HEK293 (cell line): ENCODE results near the gene TTLL1.
A peak's percentile ranks its signal among the peaks of the same experiment; 100 is the strongest.

Source experiments
- BCL11A ChIP-seq: fragments of 450-650 bp; formaldehyde crosslinking; IDR thresholded peaks from 2 replicates; pipeline ENCODE4 v1.5.1; 2016; ENCODE audit warnings: low read depth, missing biosample characterization, missing genetic modification characterization
- GLI4 ChIP-seq: fragments of 450-650 bp; formaldehyde crosslinking; IDR thresholded peaks from 2 replicates; pipeline ENCODE4 v1.5.1; 2016; ENCODE audit warnings: missing biosample characterization, missing genetic modification characterization
- HOXC10 ChIP-seq: sonication (generic); formaldehyde crosslinking; IDR thresholded peaks from 2 replicates; pipeline ENCODE4 v1.8.1; 2023; ENCODE audit warnings: mild to moderate bottlenecking, missing genetic modification reagents
- IKZF3 ChIP-seq: fragments of 450-650 bp; IDR thresholded peaks from 2 replicates; pipeline ENCODE4 v1.5.0; 2018; ENCODE audit warnings: missing biosample characterization, mild to moderate bottlenecking, missing genetic modification characterization, moderate library complexity
- OVOL3 ChIP-seq: fragments of 450-650 bp; formaldehyde crosslinking; IDR thresholded peaks from 2 replicates; pipeline ENCODE4 v1.5.1; 2016; ENCODE audit warnings: missing biosample characterization, missing genetic modification characterization
- REPIN1 ChIP-seq: fragments of 450-650 bp; formaldehyde crosslinking; IDR thresholded peaks from 2 replicates; pipeline ENCODE4 v1.5.1; 2017; ENCODE audit warnings: missing biosample characterization, missing genetic modification characterization, low read depth
- SALL2 ChIP-seq: fragments of 450-650 bp; formaldehyde crosslinking; IDR thresholded peaks from 2 replicates; pipeline ENCODE4 v1.5.0; 2017; ENCODE audit warnings: missing biosample characterization, mild to moderate bottlenecking, missing genetic modification characterization, borderline replicate concordance
- ZBTB17 ChIP-seq: fragments of 450-650 bp; formaldehyde crosslinking; IDR thresholded peaks from 2 replicates; pipeline ENCODE4 v1.5.1; 2016; ENCODE audit warnings: missing biosample characterization, missing genetic modification characterization
- ZBTB7A ChIP-seq: fragments of 450-650 bp; formaldehyde crosslinking; IDR thresholded peaks from 2 replicates; pipeline ENCODE4 v1.5.1; 2016; ENCODE audit warnings: low read depth, missing biosample characterization, missing genetic modification characterization
- ZFHX2 ChIP-seq: fragments of 450-650 bp; formaldehyde crosslinking; conservative IDR thresholded peaks from 2 replicates; pipeline ENCODE4 v1.5.1; 2016; ENCODE audit warnings: missing biosample characterization, missing genetic modification characterization
- ZNF114 ChIP-seq: fragments of 450-650 bp; formaldehyde crosslinking; IDR thresholded peaks from 2 replicates; pipeline ENCODE4 v1.5.0; 2017; ENCODE audit warnings: missing biosample characterization, missing genetic modification characterization
- ZNF16 ChIP-seq: fragments of 450-650 bp; formaldehyde crosslinking; IDR thresholded peaks from 2 replicates; pipeline ENCODE4 v1.5.1; 2016; ENCODE audit warnings: low read depth, missing biosample characterization, missing genetic modification characterization
- ZNF202 ChIP-seq: fragments of 450-650 bp; formaldehyde crosslinking; IDR thresholded peaks from 2 replicates; pipeline ENCODE4 v1.5.1; 2016; ENCODE audit warnings: missing biosample characterization, missing genetic modification characterization, borderline replicate concordance
- ZNF223 ChIP-seq: fragments of 450-650 bp; formaldehyde crosslinking; IDR thresholded peaks from 2 replicates; pipeline ENCODE4 v1.5.1; 2016; ENCODE audit warnings: missing biosample characterization, missing genetic modification characterization
- ZNF311 ChIP-seq: fragments of 450-650 bp; formaldehyde crosslinking; IDR thresholded peaks from 2 replicates; pipeline ENCODE4 v1.5.1; 2017; ENCODE audit warnings: missing biosample characterization, missing genetic modification characterization, borderline replicate concordance
- ZNF473 ChIP-seq: fragments of 450-650 bp; formaldehyde crosslinking; IDR thresholded peaks from 2 replicates; pipeline ENCODE4 v1.5.1; 2017; ENCODE audit warnings: missing biosample characterization, missing genetic modification characterization
- ZNF530 ChIP-seq: fragments of 450-650 bp; formaldehyde crosslinking; IDR thresholded peaks from 2 replicates; pipeline ENCODE4 v1.5.1; 2016; ENCODE audit warnings: low read depth, missing biosample characterization, missing genetic modification characterization
- ZNF549 ChIP-seq: fragments of 450-650 bp; IDR thresholded peaks from 2 replicates; pipeline ENCODE4 v1.5.1; 2018; ENCODE audit warnings: missing biosample characterization, missing genetic modification characterization, mild to moderate bottlenecking, inconsistent platforms, moderate library complexity
- ZNF600 ChIP-seq: fragments of 450-650 bp; formaldehyde crosslinking; IDR thresholded peaks from 2 replicates; pipeline ENCODE4 v1.5.1; 2016; ENCODE audit warnings: missing biosample characterization, missing genetic modification characterization
- ZNF621 ChIP-seq: fragments of 450-650 bp; formaldehyde crosslinking; IDR thresholded peaks from 2 replicates; pipeline ENCODE4 v1.5.1; 2017; ENCODE audit warnings: missing biosample characterization, missing genetic modification characterization
- ZNF664 ChIP-seq: fragments of 450-650 bp; formaldehyde crosslinking; IDR thresholded peaks from 2 replicates; pipeline ENCODE4 v1.5.1; 2016; ENCODE audit warnings: missing biosample characterization, missing genetic modification characterization
- ZNF747 ChIP-seq: fragments of 450-650 bp; formaldehyde crosslinking; IDR thresholded peaks from 2 replicates; pipeline ENCODE4 v1.5.1; 2016; ENCODE audit warnings: missing biosample characterization, missing genetic modification characterization
- ZNF843 ChIP-seq: fragments of 450-650 bp; formaldehyde crosslinking; IDR thresholded peaks from 2 replicates; pipeline ENCODE4 v1.5.1; 2016; ENCODE audit warnings: missing biosample characterization, missing genetic modification characterization
- ZXDB ChIP-seq: fragments of 450-650 bp; formaldehyde crosslinking; IDR thresholded peaks from 2 replicates; pipeline ENCODE4 v1.5.1; 2016; ENCODE audit warnings: missing biosample characterization, missing genetic modification characterization
- TF ChIP-seq, protein P1 (sequence below): fragments of 450-650 bp; formaldehyde crosslinking; IDR thresholded peaks from 2 replicates; pipeline ENCODE4 v1.5.1; 2016; ENCODE audit warnings: missing biosample characterization, missing genetic modification characterization
- TF ChIP-seq, protein P2 (sequence below): fragments of 450-650 bp; formaldehyde crosslinking; IDR thresholded peaks from 2 replicates; pipeline ENCODE4 v1.5.1; 2016; ENCODE audit warnings: missing biosample characterization, missing genetic modification characterization
- TF ChIP-seq, protein P3 (sequence below): fragments of 450-650 bp; formaldehyde crosslinking; IDR thresholded peaks from 2 replicates; pipeline ENCODE4 v1.5.1; 2016; ENCODE audit warnings: missing biosample characterization, missing genetic modification characterization
- TF ChIP-seq, protein P4 (sequence below): fragments of 450-650 bp; formaldehyde crosslinking; IDR thresholded peaks from 2 replicates; pipeline ENCODE4 v1.5.1; 2016; ENCODE audit warnings: missing biosample characterization, missing genetic modification characterization
- TF ChIP-seq, protein P5 (sequence below): fragments of 450-650 bp; formaldehyde crosslinking; conservative IDR thresholded peaks from 2 replicates; pipeline ENCODE4 v1.5.1; 2016; ENCODE audit warnings: low read depth, missing biosample characterization, missing genetic modification characterization

The TTLL1 gene

DNA sequence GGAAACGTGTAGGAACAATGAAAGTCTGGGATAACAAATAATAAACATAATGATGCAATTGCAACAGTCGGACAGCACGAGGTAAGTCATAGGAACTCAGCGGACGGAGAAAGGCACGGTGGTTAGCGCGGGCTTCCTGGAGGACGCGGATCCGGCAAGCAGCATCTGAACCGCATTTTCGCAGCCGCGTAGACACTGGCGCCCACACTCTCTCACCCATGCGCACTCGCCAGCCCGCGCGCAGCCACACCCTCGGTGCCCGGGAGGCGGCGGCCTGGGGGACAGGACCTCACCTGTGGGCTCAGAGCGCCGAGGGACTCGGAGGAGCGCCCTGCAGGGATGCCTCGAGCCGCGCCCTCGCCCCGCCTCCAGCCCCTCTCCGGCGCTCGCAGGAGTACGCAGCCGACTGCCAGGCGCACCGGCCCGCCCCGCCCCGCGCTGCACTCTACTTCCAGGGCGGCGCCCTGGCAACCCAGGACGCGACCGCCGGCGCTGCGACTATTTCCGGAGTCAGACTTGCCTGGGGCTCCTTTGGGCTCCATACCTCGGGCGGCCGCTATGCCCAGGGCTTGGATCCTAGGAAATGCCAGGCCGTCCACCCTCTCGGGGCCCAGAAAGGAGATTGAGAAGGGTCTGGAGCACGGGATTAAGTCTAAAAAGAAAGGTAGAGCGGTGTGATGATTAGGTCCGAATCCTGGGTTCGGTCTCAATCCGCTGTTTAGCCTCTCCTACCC, at the start of gene TTLL1 (continued):
- TF ChIP-seq HOXC10 (CRISPR knock-in tag) (no peak), IKZF3 (tag by site-specific recombination) (no peak), ZNF621 (tag by site-specific recombination) (no peak), ZNF843 (tag by site-specific recombination) (no peak), ZNF223 (tag by site-specific recombination) (no peak), SALL2 (no peak), ZNF549 (no peak), ZNF747 (no peak), BCL11A (tag by site-specific recombination) (no peak), GLI4 (tag by site-specific recombination) (0 out of 2 replicates have a peak, but pooled peaks have one; percentile 53), ZNF16 (tag by site-specific recombination) (no peak), ZNF530 (no peak), ZNF473 (tag by site-specific recombination) (no peak), ZNF664 (tag by site-specific recombination) (no peak), OVOL3 (tag by site-specific recombination) (peak; percentile 15; the same call in 1 of the 2 replicates), ZNF600 (tag by site-specific recombination) (peak; percentile 39; the same call in 1 of the 2 replicates), ZNF202 (no peak), REPIN1 (peak; percentile 87; the same call in 1 of the 2 replicates), ZFHX2 (tag by site-specific recombination) (peak; percentile 84), ZBTB7A (no peak), ZNF114 (tag by site-specific recombination) (no peak), ZBTB17 (tag by site-specific recombination) (peak; percentile 99), ZNF311 (tag by site-specific recombination) (no peak), ZXDB (tag by site-specific recombination) (peak; percentile 70; the same call in 1 of the 2 replicates)
- TF ChIP-seq, protein P1, sequence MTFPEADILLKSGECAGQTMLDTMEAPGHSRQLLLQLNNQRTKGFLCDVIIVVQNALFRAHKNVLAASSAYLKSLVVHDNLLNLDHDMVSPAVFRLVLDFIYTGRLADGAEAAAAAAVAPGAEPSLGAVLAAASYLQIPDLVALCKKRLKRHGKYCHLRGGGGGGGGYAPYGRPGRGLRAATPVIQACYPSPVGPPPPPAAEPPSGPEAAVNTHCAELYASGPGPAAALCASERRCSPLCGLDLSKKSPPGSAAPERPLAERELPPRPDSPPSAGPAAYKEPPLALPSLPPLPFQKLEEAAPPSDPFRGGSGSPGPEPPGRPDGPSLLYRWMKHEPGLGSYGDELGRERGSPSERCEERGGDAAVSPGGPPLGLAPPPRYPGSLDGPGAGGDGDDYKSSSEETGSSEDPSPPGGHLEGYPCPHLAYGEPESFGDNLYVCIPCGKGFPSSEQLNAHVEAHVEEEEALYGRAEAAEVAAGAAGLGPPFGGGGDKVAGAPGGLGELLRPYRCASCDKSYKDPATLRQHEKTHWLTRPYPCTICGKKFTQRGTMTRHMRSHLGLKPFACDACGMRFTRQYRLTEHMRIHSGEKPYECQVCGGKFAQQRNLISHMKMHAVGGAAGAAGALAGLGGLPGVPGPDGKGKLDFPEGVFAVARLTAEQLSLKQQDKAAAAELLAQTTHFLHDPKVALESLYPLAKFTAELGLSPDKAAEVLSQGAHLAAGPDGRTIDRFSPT: 0 out of 2 replicates have a peak, but pooled peaks have one; percentile 34
- TF ChIP-seq, protein P2, sequence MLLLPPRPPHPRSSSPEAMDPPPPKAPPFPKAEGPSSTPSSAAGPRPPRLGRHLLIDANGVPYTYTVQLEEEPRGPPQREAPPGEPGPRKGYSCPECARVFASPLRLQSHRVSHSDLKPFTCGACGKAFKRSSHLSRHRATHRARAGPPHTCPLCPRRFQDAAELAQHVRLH (tag by site-specific recombination): no peak; the same call in none of the 2 replicates
- TF ChIP-seq, protein P3, sequence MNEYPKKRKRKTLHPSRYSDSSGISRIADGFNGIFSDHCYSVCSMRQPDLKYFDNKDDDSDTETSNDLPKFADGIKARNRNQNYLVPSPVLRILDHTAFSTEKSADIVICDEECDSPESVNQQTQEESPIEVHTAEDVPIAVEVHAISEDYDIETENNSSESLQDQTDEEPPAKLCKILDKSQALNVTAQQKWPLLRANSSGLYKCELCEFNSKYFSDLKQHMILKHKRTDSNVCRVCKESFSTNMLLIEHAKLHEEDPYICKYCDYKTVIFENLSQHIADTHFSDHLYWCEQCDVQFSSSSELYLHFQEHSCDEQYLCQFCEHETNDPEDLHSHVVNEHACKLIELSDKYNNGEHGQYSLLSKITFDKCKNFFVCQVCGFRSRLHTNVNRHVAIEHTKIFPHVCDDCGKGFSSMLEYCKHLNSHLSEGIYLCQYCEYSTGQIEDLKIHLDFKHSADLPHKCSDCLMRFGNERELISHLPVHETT (tag by site-specific recombination): no peak
- TF ChIP-seq, protein P4, sequence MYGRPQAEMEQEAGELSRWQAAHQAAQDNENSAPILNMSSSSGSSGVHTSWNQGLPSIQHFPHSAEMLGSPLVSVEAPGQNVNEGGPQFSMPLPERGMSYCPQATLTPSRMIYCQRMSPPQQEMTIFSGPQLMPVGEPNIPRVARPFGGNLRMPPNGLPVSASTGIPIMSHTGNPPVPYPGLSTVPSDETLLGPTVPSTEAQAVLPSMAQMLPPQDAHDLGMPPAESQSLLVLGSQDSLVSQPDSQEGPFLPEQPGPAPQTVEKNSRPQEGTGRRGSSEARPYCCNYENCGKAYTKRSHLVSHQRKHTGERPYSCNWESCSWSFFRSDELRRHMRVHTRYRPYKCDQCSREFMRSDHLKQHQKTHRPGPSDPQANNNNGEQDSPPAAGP (tag by site-specific recombination): peak; percentile 77
- TF ChIP-seq, protein P5, sequence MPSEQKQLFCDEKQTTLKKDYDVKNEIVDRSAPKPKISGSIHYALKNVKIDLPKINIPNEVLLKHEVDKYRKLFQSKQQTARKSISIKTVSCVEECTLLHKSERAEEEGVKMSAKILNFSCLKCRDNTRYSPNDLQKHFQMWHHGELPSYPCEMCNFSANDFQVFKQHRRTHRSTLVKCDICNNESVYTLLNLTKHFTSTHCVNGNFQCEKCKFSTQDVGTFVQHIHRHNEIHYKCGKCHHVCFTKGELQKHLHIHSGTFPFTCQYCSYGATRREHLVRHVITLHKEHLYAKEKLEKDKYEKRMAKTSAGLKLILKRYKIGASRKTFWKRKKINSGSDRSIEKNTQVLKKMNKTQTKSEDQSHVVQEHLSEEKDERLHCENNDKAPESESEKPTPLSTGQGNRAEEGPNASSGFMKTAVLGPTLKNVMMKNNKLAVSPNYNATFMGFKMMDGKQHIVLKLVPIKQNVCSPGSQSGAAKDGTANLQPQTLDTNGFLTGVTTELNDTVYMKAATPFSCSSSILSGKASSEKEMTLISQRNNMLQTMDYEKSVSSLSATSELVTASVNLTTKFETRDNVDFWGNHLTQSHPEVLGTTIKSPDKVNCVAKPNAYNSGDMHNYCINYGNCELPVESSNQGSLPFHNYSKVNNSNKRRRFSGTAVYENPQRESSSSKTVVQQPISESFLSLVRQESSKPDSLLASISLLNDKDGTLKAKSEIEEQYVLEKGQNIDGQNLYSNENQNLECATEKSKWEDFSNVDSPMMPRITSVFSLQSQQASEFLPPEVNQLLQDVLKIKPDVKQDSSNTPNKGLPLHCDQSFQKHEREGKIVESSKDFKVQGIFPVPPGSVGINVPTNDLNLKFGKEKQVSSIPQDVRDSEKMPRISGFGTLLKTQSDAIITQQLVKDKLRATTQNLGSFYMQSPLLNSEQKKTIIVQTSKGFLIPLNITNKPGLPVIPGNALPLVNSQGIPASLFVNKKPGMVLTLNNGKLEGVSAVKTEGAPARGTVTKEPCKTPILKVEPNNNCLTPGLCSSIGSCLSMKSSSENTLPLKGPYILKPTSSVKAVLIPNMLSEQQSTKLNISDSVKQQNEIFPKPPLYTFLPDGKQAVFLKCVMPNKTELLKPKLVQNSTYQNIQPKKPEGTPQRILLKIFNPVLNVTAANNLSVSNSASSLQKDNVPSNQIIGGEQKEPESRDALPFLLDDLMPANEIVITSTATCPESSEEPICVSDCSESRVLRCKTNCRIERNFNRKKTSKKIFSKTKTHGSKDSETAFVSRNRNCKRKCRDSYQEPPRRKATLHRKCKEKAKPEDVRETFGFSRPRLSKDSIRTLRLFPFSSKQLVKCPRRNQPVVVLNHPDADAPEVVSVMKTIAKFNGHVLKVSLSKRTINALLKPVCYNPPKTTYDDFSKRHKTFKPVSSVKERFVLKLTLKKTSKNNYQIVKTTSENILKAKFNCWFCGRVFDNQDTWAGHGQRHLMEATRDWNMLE (tag by site-specific recombination): peak; percentile 97
